GM19239 (cell line): ENCODE data around the gene DHRS7B.
A peak's percentile ranks its signal among the peaks of the same experiment; 100 is the strongest.

Experiments used
- DNase-seq: peaks from one replicate; pipeline ENCODE4 v3.0.0; 2011; ENCODE audit warnings: low spot score; ENCODE audit not compliant: insufficient read length
- FAIRE-seq: peaks from 2 replicates; lab custom pipeline; 2011; peaks lifted over from hg19 to GRCh38; lab: Jason Lieb, UNC

DHRS7B gene

GRCh38 chr17:21228111-21228510, 101.3 kb downstream of the DHRS7B start:
- no peak for FAIRE-seq

GRCh38 chr17:21228845-21229244, 102.1 kb downstream of the DHRS7B start:
- DNase-seq = no peak
- no peak for FAIRE-seq

More at GRCh38 chr17:21228111-21228510, 101.3 kb downstream of the DHRS7B start:
- no peak for DNase-seq

- FAIRE-seq = no peak
- DNase-seq = no peak
Measured at GRCh38 chr17:21231533-21231932, 104.8 kb downstream of the DHRS7B start.

- no peak for FAIRE-seq
- no peak for DNase-seq
Measured at GRCh38 chr17:21232033-21232749, 105.4 kb downstream of the DHRS7B start.

- FAIRE-seq (no peak), DNase-seq (no peak)
Measured at GRCh38 chr17:21233581-21234347, 107.0 kb downstream of the DHRS7B start.

GRCh38 chr17:21235921-21236320, 109.2 kb downstream of the DHRS7B start:
- DNase-seq (no peak), FAIRE-seq (no peak)

- FAIRE-seq (no peak), DNase-seq (peak; percentile 43)
Measured at GRCh38 chr17:21239680-21240368, 113.1 kb downstream of the DHRS7B start.

GRCh38 chr17:21240369-21241055, 113.7 kb downstream of the DHRS7B start:
- no peak for DNase-seq
- FAIRE-seq = no peak
